COLO668 (cell line): Measurements from ENCODE around the gene UQCRC2.
A peak's percentile ranks its signal among the peaks of the same experiment; 100 is the strongest.
"Not testable (repeated sequence)": the region's sequence is repeated elsewhere in the genome, so short reads cannot be mapped to it uniquely, and the experiment has no call there.

ENCODE experiments used
- DNase-seq: peaks from one replicate; lab custom pipeline; 2025; ENCODE audit not compliant: unreplicated experiment; lab: John Stamatoyannopoulos, UW

Gene UQCRC2

DNA sequence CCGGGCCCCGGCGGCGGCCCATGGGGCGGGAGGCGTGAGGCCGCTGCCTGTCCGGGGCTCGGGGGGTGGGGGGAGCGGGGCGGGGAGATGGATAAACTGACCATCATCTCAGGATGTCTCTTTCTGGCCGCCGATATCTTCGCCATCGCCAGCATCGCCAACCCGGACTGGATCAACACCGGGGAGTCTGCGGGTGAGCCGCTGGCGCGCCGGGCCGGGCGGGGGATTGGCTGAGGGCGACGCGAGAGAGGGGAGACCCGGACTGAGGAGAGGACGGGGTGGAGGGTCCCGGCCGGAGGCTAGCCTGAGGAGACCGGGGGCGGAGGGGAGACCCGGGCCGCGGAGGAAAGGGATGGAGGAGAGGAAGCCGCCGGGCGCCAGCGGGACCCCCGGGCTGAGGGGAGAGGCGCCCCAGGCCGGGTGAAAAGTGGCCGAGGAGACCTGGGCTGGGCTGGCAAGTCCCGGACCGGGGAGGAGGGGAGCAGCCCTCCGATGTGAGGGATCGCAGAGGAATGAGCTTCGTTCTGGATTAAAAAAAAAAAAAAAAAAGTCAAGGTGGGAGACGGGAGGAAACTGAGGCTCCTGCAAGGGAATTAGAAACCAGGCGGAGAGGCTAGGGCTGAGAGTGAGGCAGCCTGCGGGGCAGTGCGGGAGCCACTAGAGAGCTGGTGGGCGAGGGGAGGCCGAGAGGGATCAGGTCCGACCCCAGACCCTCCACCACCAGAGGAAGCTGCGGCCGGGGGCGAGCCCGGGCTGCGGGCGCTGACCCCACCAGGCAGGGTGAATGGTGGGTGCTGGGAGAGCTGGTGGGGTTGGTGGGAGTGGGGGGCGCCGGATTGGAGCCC, 55.3 kb downstream of the UQCRC2 start:
- peak; percentile 44 for DNase-seq

DNA sequence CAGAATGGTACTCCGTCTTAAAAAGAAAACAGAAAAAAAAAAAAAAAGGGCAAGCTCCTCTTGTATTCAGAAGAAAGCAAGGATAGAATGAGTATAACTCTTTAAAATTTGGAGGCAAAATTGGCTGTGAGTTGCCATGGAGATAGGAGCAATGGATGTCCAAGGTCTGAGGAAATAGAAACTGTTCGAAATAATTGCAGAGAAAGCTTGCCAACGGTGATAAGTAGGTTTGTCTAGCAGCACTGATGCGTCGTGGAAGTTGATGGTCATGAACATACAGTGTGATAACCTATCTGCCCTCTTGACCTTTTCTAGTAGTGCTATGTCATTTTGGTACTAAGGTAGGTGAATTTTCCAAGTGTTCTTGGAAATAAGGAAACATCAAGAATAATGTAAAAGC, 57.7 kb downstream of the UQCRC2 start:
- no peak for DNase-seq

DNA sequence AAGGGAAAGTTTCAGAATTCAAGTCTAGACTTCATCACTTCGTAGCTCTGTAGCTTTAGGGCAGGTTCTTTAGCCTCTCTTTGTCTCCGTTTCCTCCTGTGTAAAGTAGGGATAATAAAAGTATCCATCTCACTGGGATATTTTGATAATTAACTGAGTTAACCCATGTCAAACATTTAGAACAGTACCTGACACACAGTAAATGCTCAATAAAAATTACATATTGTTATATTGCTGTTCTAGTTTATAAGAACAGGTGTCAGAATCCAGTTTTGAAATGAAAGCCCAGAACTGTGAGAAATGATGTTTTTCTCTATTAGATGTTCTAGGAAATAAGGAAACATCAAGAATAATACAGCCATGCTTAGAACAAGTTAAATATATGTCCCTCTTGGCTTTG, 59.1 kb downstream of the UQCRC2 start:
- no peak for DNase-seq

DNA sequence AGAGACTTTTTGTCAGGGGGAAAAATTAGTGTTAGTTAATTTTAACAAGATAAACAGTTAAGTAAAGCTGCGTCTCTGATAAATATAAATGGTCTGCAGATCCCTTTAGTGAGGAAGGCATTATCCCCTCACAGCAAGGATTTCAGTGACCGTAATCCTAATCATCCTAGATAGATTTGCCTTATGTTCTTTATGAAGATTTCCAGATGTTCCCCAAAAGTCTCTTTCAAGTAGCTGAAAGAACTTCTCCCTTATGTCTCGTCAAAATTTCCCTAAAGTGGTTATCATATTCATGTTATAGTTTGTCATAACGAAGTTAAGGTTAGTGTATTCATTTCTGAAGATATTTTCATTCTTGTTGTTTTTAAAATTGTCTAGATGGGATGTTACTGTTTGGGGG, 60.3 kb downstream of the UQCRC2 start:
- no peak for DNase-seq

DNA sequence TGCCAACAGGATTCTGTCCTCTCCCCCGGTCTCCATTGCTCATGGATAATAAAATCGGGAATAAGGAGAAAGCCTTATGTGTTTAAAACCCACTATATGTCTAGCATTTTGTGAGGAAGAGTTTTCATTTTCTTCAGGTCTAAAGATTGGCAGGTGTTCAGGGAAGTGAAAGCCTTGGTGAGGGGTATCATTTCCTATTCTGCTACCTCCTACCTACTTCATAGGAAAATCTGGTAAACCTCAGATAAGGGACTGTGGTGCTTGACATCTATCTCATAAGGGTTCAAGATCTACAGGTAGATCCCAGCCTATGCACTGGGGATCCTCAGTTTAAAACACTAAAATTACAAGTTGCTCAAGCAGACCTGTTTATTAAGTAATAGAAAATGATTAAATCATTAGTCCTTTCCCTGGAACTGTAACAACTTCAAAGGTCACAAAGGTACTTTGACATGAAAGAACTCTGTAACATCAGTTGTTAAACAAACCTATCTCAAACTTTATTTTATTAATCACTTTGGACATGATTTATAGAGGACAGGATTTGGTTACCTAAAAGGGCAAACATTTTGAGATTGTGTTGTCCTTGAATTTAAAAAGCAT, 61.2 kb downstream of the UQCRC2 start:
- DNase-seq, result no peak

DNA sequence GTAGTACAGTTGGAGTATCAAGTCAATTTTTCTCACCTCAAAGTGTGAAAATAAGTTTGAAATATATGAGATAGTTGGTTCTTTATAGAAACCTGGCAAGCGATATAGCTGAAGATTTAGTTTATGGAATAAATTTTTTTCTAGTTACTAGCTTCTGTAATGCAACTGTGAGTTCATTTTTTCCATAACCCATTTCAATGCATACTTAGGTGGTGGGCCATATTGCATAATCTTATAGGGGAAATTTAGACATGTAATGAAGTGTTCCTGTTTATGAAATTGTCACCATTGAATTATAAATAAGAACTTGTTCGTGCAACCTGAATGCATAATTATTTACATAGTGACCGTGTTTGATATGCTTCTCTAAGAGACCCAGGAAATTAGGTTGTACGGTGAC, 63.8 kb downstream of the UQCRC2 start:
- no peak for DNase-seq

DNA sequence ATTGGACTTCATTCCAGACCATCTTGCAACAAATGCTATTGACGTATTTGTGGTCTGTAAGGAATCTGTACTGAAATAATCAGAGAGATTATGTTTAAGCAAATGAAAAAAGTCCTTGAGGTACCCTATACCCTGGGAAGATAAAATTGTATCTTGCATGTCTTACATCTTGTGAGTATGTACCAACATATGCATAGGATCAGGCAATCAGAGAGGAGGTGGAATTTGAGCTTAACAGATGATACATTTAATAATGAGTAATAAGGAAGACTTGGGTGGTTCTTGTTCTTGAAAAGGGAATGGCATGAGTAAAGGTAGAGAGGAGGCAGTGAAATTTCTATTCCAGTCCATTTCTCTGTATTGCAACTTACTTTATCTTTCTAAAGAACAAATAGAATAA, 65.4 kb downstream of the UQCRC2 start:
- DNase-seq, result no peak

DNA sequence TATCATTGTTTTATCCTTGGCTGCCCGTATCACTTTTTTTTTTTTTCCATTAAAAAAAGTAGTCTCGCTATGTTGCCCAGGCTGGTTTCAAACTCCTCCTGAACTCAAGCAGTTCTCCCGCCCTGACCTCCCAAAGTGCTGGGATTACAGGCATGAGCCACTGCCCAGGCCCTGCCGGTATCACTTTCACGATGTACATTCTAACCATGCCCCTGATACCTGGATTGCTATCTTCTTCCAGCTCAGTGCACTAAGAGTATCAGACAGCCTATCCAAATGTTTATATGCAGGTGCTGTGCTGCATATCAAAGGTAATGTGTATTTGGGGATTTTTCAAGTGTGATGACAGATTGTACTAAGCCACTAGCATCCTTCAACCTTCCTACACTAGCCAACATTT, 69.0 kb downstream of the UQCRC2 start:
- no peak for DNase-seq

DNA sequence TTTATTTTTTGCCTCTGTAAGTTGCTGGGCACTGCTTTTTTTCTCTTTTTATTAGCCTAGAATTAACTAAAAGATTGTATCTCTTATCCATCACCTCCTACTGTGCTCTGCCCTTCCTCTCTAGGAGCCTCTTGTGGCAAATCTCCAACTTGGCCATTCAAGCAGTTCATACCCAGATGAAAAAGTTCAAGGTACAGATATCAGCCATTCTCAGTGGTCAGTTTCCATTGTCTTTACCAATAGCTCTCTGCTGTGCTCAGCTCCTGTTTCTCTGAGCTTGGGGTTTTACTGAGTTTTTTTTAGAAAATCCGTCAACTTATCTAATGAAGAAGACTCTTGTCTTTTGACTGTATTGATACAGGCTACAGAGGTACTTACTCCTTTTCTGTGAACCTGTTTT, 70.3 kb downstream of the UQCRC2 start:
- DNase-seq, result no peak

DNA sequence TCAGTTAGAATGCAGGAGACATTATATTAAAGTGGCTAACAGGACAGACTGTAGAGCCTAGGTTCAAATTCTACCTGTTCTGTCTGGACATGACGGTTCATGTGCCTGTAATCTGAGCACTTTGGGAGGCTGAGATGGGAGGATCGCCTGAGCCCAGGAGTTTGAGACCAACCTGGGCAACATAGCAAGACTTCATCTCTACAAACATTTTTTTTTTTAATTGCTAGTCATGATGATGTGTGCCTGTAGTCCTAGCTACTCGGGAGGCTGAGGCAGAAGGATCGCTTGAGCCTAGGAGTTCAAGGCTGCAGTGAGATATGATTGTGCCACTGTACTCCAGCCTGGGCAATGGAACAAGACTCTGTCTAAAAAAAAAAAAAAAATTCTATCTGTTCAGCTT, 71.6 kb downstream of the UQCRC2 start:
- not testable (repeated sequence) for DNase-seq

DNA sequence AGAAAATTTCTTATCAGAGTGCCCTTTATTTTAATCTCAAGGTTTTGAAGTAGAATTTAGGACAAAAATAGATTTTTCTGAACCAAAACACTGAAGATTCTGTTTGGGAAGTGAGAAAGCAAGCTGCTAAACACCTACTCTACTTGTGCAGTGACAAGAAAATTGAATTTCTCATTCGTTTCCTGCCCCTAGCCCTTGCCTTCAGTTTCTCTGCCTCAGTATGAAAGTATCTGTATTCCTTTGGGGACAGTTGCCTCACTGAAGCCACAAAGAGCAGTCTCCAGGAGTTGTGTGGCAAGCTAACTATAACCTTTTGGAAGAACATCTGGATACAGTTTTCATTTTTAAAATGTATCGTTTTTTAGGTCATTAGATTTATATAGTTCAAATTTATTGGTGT, 74.5 kb downstream of the UQCRC2 start:
- no peak for DNase-seq

DNA sequence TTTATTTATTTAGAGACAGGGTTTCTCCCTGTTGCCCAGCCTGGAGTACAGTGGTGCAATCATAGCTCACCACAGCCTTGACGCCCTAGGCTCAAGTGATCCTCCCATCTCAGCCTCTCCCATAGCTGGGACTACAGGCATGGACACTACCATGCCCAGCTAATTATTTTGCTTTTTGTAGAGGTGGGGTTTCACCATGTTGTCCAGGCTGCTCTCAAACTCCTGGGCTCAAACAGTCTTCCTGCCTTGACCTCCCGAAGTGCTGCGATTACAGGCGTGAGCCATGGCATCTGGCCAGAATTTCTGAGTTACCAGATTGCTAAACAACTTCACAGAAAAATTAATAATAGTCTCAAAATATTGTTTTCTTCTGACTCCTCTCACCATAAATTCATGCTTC, 76.5 kb downstream of the UQCRC2 start:
- no peak for DNase-seq

DNA sequence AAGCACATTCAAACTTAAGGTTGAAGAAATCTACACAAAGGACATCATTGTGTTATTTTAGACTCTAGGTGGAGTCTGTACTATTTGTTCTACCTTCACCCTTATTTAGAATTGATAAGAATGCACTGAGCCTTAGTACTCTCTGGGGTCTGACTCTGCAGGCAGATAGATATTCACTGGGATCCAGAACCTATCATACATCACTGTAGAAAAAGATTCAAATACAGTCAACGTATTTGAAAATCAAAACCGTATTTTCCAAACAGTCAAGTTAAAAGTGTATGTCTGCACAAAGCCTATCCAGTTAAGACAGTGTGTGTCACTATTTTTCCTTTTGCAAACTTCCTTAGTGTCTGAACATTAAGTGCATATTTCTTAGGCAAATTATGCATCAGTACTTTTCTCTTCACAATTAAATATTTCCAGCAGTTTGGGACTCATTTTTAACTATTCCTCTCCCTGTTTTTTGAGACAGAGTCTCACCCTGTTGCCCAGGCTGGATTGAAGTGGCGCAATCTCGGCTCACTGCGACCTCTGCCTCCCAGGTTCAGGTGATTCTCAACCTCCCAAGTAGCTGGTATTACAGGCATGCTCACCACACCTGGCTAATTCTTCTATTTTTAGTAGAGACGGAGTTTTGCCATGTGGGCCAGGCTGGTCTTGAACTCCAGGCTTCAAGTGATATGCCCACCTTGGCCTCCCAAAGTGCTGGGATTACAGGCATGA, 77.1 kb downstream of the UQCRC2 start:
- DNase-seq, result no peak

DNA sequence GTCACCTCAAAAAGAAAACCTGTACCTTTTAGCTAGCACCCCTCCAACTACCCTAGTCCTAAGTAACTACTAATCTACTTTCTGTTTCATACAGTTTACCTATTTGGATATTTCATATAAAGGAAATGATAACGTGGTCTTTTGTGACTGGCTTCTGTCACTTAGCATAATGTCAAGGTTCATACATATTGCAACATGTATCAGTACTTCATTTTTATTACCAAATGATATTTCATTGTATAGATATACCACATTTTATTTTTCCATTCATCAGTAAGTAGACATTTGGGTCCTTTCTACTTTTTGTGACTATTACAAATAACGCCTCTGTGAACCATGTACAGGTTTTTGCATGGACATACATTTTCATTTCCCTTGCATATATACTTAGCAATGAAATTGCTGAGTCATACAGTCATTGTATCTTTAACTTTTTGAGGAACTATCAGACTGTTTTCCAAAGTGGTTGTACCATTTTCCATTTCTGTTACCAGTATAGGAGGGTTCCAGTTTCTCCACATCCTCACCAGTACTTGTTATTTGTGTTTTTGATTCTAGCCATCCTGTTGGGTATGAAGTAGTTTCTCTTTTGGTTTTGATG, 78.4 kb downstream of the UQCRC2 start:
- no peak for DNase-seq
